ENCODE measurements around the gene IQGAP2. TPM values are rescaled to one million over a fixed set of nuclear protein-coding genes. Genes with fewer than 3 reads are reported as not detected.

IQGAP2 gene
- total RNA-seq, 2 donors from 2014 or later: 15.3 to 17.6 TPM

GRCh38 chr5:76473661-76474060 is 70.6 kb downstream of the IQGAP2 start:
- Histone ChIP-seq H3K27me3 (replicated peaks; ENCODE audit: insufficient read depth) (no peaks in the 10 kb centered on the region), H3K27ac (no peak overlapping the region), H3K9me3 (no peaks in the 10 kb centered on the region), H3K4me3 (no peak overlapping the region), H3K36me3 (no peaks in the 10 kb centered on the region), H3K4me1 (ENCODE audit: control insufficient read depth in 1 of 2, low read depth in 2 of 2) (no peaks in the 10 kb centered on the region)
- ATAC-seq (ENCODE audit: insufficient number of reproducible peaks, low FRiP score, low read depth): no peak
- no peak for TF ChIP-seq CTCF (IDR thresholded peaks at IDR 0.05)
- no peak for DNase-seq (ENCODE audit: low spot score)

- Histone ChIP-seq H3K9me3 (no peaks in the 10 kb centered on the region), H3K4me1 (ENCODE audit: control insufficient read depth in 1 of 2, low read depth in 2 of 2) (no peaks in the 10 kb centered on the region), H3K4me3 (no peak overlapping the region), H3K27ac (no peak overlapping the region), H3K27me3 (replicated peaks; ENCODE audit: insufficient read depth) (no peaks in the 10 kb centered on the region), H3K36me3 (no peaks in the 10 kb centered on the region)
- no peak for ATAC-seq (ENCODE audit: insufficient number of reproducible peaks, low FRiP score, low read depth)
- no peak for TF ChIP-seq CTCF (IDR thresholded peaks at IDR 0.05)
- DNase-seq (ENCODE audit: low spot score): no peak
Measured at GRCh38 chr5:76474377-76474776, 71.3 kb downstream of the IQGAP2 start.

- ATAC-seq (ENCODE audit: insufficient number of reproducible peaks, low FRiP score, low read depth): no peak
- no peaks in the 10 kb centered on the region for H3K4me1 ChIP-seq (ENCODE audit: control insufficient read depth in 1 of 2, low read depth in 2 of 2)
- DNase-seq (ENCODE audit: low spot score): no peak
- no peak for TF ChIP-seq CTCF (IDR thresholded peaks at IDR 0.05)
- H3K4me3 ChIP-seq: no peak overlapping the region
- no peaks in the 10 kb centered on the region for H3K36me3 ChIP-seq
- no peak overlapping the region for H3K27ac ChIP-seq
- H3K27me3 ChIP-seq (replicated peaks; ENCODE audit: insufficient read depth): no peaks in the 10 kb centered on the region
- H3K9me3 ChIP-seq: no peaks in the 10 kb centered on the region
Measured at GRCh38 chr5:76475385-76475784, 72.3 kb downstream of the IQGAP2 start.

GRCh38 chr5:76475936-76476335 is 72.9 kb downstream of the IQGAP2 start:
- Histone ChIP-seq H3K4me3 (no peak overlapping the region), H3K27ac (no peak overlapping the region)
- ATAC-seq (ENCODE audit: insufficient number of reproducible peaks, low FRiP score, low read depth): no peak

GRCh38 chr5:76476474-76477038 is 73.5 kb downstream of the IQGAP2 start:
- Histone ChIP-seq H3K27ac (no peak overlapping the region), H3K4me1 (ENCODE audit: control insufficient read depth in 1 of 2, low read depth in 2 of 2) (no peaks in the 10 kb centered on the region), H3K4me3 (no peak overlapping the region), H3K9me3 (no peaks in the 10 kb centered on the region), H3K36me3 (no peaks in the 10 kb centered on the region), H3K27me3 (replicated peaks; ENCODE audit: insufficient read depth) (no peaks in the 10 kb centered on the region)
- DNase-seq (ENCODE audit: low spot score) (no peak), ATAC-seq (ENCODE audit: insufficient number of reproducible peaks, low FRiP score, low read depth) (no peak)
- TF ChIP-seq CTCF (IDR thresholded peaks at IDR 0.05): no peak

More at GRCh38 chr5:76475936-76476335, 72.9 kb downstream of the IQGAP2 start:
- no peak for TF ChIP-seq CTCF (IDR thresholded peaks at IDR 0.05)
- Histone ChIP-seq H3K9me3 (no peaks in the 10 kb centered on the region), H3K4me1 (ENCODE audit: control insufficient read depth in 1 of 2, low read depth in 2 of 2) (no peaks in the 10 kb centered on the region), H3K36me3 (no peaks in the 10 kb centered on the region), H3K27me3 (replicated peaks; ENCODE audit: insufficient read depth) (no peaks in the 10 kb centered on the region)
- no peak for DNase-seq (ENCODE audit: low spot score)
